Natural killer cell (primary cell): Measurements from ENCODE around the gene LRRN4. TPM values are rescaled to one million over a fixed set of nuclear protein-coding genes. Genes with fewer than 3 reads are reported as not detected.

ENCODE experiments used
- ATAC-seq, 3 donors: fragments of 150-1000 bp in 2 of 3; fragments of 200-7000 bp in 1 of 3; cut with Tn5 transposase; 1 replicate in 1 of 3; 2 replicates in 2 of 3; pipeline ENCODE4 v1.10.0; 2021; ENCODE audit warnings: mild to moderate bottlenecking in 2 of 3, moderate library complexity in 2 of 3
- DNase-seq, 2 donors: peaks; one replicate each; pipeline versions ENCODE4 v3.0.0 to v3.0.0-alpha.2; 2013 to 2021; ENCODE audit warnings: mixed read lengths in 1 of 2
- H3K27ac ChIP-seq: one replicate; pipeline ENCODE4 v1.5.1; 2013; ENCODE audit warnings: mild to moderate bottlenecking, low read length
- H3K27me3 ChIP-seq: one replicate; pipeline ENCODE4 v1.6.1; 2013; ENCODE audit warnings: low read length; ENCODE audit not compliant: control insufficient read depth, insufficient read depth
- H3K36me3 ChIP-seq: one replicate; pipeline ENCODE4 v1.6.1; 2013; ENCODE audit warnings: low read length; ENCODE audit not compliant: control insufficient read depth, insufficient read depth
- H3K4me1 ChIP-seq: one replicate; pipeline ENCODE4 v1.6.1; 2013; ENCODE audit warnings: low read length; ENCODE audit not compliant: control insufficient read depth, insufficient read depth
- H3K4me3 ChIP-seq: one replicate; pipeline ENCODE4 v1.5.1; 2013; ENCODE audit warnings: low read length
- H3K9me3 ChIP-seq: one replicate; pipeline ENCODE4 v1.6.1; 2013; ENCODE audit warnings: low read length; ENCODE audit not compliant: control insufficient read depth, insufficient read depth
- H3K27ac Mint-ChIP-seq, 2 donors: one replicate each; pipeline ENCODE4 v1.8.0; 2022; ENCODE audit warnings: mild to moderate bottlenecking in 2 of 2, mixed read lengths in 2 of 2, moderate library complexity in 1 of 2
- H3K27me3 Mint-ChIP-seq, 2 donors: one replicate each; pipeline ENCODE4 v1.8.0; 2022; ENCODE audit warnings: low read depth in 2 of 2, mixed read lengths in 2 of 2
- H3K36me3 Mint-ChIP-seq: one replicate; pipeline ENCODE4 v1.8.0; 2022; ENCODE audit warnings: mixed read lengths
- H3K4me1 Mint-ChIP-seq, 2 donors: one replicate each; pipeline ENCODE4 v1.8.0; 2022; ENCODE audit warnings: mixed read lengths in 2 of 2
- H3K4me3 Mint-ChIP-seq: one replicate; pipeline ENCODE4 v1.8.0; 2022; ENCODE audit warnings: mild to moderate bottlenecking, moderate library complexity, mixed read lengths
- H3K9me3 Mint-ChIP-seq, 2 donors: one replicate each; pipeline ENCODE4 v1.8.0; 2022; ENCODE audit warnings: mixed read lengths in 2 of 2
- CTCF ChIP-seq: fragments of 200-600 bp; IDR thresholded peaks from one replicate; pipeline ENCODE4 v1.8.0; 2022; ENCODE audit warnings: antibody characterized with exemption
- WGBS: methylation state at CpG from one replicate; pipeline ENCODE4 v1.1.7; 2013; ENCODE audit warnings: missing lambda C conversion rate; ENCODE audit not compliant: insufficient coverage; 5-methylcytosine and 5-hydroxymethylcytosine counted together
- intact Hi-C: fragments of 100-400 bp; cut with micrococcal nuclease; formaldehyde crosslinking; loops from one replicate; pipeline ENCODE4 v1.14.2; 2022
- total RNA-seq, 4 donors: library from RNA; stranded (reverse); fragments of 120-200 nt in 1 of 4; gene quantifications; one replicate each; pipeline versions ENCODE4 v1.2.3 to v1.2.4, GENCODE V29; 2013 to 2022

LRRN4 gene
- total RNA-seq, 3 donors from 2014 or later (not counting 1 experiment from before 2014, with no cell fraction given): not detected

DNA sequence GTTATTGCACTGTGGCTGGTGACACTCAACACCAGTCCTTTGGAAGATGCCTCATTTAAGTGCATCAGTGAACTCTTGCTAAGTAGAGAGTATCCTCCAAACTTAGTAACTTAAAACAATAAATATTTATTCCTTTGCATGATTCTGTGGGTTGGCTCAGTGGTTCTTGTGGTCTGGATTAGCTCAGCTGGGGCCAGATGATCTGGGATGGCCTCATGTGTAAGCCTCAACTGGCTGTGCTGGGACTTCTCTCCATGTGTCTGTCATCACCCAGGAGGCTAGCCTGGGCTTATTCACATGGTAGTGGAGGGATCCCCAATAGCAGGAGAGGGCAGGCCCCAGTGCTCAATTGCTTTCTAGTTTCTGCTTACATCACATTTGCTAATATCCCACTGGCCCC is 8.3 kb downstream of the LRRN4 start:
- Mint-ChIP-seq H3K4me3 (no peak overlapping the region), H3K27me3 (peaks cover 4 to 5% of the 10 kb centered on the region in 2 donors), H3K36me3 (no peaks in the 10 kb centered on the region), H3K9me3 (no peaks in the 10 kb centered on the region), H3K27ac (no peak overlapping the region), H3K4me1 (peaks cover 9 to 10% of the 10 kb centered on the region in 2 donors)
- TF ChIP-seq CTCF: no peak
- peaks cover 11% of the 10 kb centered on the region for H3K36me3 ChIP-seq
- no peak overlapping the region for H3K27ac ChIP-seq
- H3K4me1 ChIP-seq: no peaks in the 10 kb centered on the region
- DNase-seq (no peak), ATAC-seq (no peak)
- intact Hi-C loops: no loop called here
- no peaks in the 10 kb centered on the region for H3K27me3 ChIP-seq
- no peak overlapping the region for H3K4me3 ChIP-seq
- H3K9me3 ChIP-seq: no peaks in the 10 kb centered on the region

- ATAC-seq: no peak
- Mint-ChIP-seq H3K36me3 (no peaks in the 10 kb centered on the region), H3K4me3 (no peak overlapping the region), H3K4me1 (peaks cover 9% of the 10 kb centered on the region in 2 donors), H3K27ac (no peak overlapping the region), H3K27me3 (no peaks in the 10 kb centered on the region), H3K9me3 (no peaks in the 10 kb centered on the region)
- H3K27ac ChIP-seq: no peak overlapping the region
- H3K27me3 ChIP-seq: no peaks in the 10 kb centered on the region
- no peak for TF ChIP-seq CTCF
- WGBS: 88% methylated on average over 2 of the region's 2 CpGs
- peaks cover 17% of the 10 kb centered on the region for H3K36me3 ChIP-seq
- no peaks in the 10 kb centered on the region for H3K9me3 ChIP-seq
- no peak overlapping the region for H3K4me3 ChIP-seq
- DNase-seq: no peak
- intact Hi-C loops: no loop called here
- H3K4me1 ChIP-seq: no peaks in the 10 kb centered on the region
These were observed 9.7 kb downstream of the LRRN4 start for GRCh38 chr20:6044115-6044514.

GRCh38 chr20:6041808-6042265 is 12.0 kb downstream of the LRRN4 start:
- H3K4me3 Mint-ChIP-seq: no peak overlapping the region
- Histone ChIP-seq H3K27me3 (no peaks in the 10 kb centered on the region), H3K4me1 (no peaks in the 10 kb centered on the region), H3K9me3 (no peaks in the 10 kb centered on the region), H3K36me3 (peaks cover 32% of the 10 kb centered on the region), H3K27ac (no peak overlapping the region), H3K4me3 (no peak overlapping the region)
- no peaks in the 10 kb centered on the region for H3K9me3 Mint-ChIP-seq
- no peaks in the 10 kb centered on the region for H3K4me1 Mint-ChIP-seq
- no peak for ATAC-seq
- 97% methylated on average over 26 of the region's 26 CpGs for WGBS
- TF ChIP-seq CTCF: no peak
- DNase-seq: no peak
- intact Hi-C loops: no loop called here
- no peaks in the 10 kb centered on the region for H3K36me3 Mint-ChIP-seq
- no peak overlapping the region for H3K27ac Mint-ChIP-seq
- no peaks in the 10 kb centered on the region for H3K27me3 Mint-ChIP-seq
